GM18505 (cell line): ENCODE measurements around the gene COL25A1.
"Not testable (repeated sequence)": the region's sequence is repeated elsewhere in the genome, so short reads cannot be mapped to it uniquely, and the experiment has no call there.

ENCODE experiments used
- ATAC-seq: cut with Tn5 transposase; IDR thresholded peaks from one replicate; pipeline ENCODE4 v1.9.1; 2021; ENCODE audit not compliant: unreplicated experiment
- POLR2A ChIP-seq: IDR thresholded peaks from 4 replicates; pipeline ENCODE4 v1.6.1; 2011; ENCODE audit warnings: borderline replicate concordance; ENCODE audit not compliant: insufficient read depth, insufficient read length; ENCODE audit errors: extremely low read depth

COL25A1 gene

GRCh38 chr4:109134921-109135320 is 167.5 kb downstream of the COL25A1 start:
- no peak for TF ChIP-seq POLR2A
- ATAC-seq, result no peak

- no peak for ATAC-seq
- no peak for TF ChIP-seq POLR2A
Measured at GRCh38 chr4:109134268-109134667, 168.2 kb downstream of the COL25A1 start.

- ATAC-seq, result no peak
- TF ChIP-seq POLR2A, result no peak
Measured at GRCh38 chr4:109131559-109131958, 170.9 kb downstream of the COL25A1 start.

GRCh38 chr4:109128589-109128988 is 173.9 kb downstream of the COL25A1 start:
- no peak for ATAC-seq
- TF ChIP-seq POLR2A, result no peak

- no peak for ATAC-seq
- no peak for TF ChIP-seq POLR2A
Measured at GRCh38 chr4:109127866-109128265, 174.6 kb downstream of the COL25A1 start.

- no peak for TF ChIP-seq POLR2A
- ATAC-seq, result no peak
Measured at GRCh38 chr4:109126856-109127255, 175.6 kb downstream of the COL25A1 start.

GRCh38 chr4:109125084-109125483 is 177.4 kb downstream of the COL25A1 start:
- TF ChIP-seq POLR2A, result no peak
- no peak for ATAC-seq

- no peak for ATAC-seq
Measured at GRCh38 chr4:109123951-109124350, 178.5 kb downstream of the COL25A1 start.

GRCh38 chr4:109121561-109121960 is 180.9 kb downstream of the COL25A1 start:
- ATAC-seq, result no peak

More at GRCh38 chr4:109123951-109124350, 178.5 kb downstream of the COL25A1 start:
- no peak for TF ChIP-seq POLR2A

GRCh38 chr4:109119852-109120251 is 182.6 kb downstream of the COL25A1 start:
- ATAC-seq, result no peak
- TF ChIP-seq POLR2A, result no peak

More at GRCh38 chr4:109121561-109121960, 180.9 kb downstream of the COL25A1 start:
- TF ChIP-seq POLR2A, result no peak

GRCh38 chr4:109118635-109119034 is 183.8 kb downstream of the COL25A1 start:
- no peak for ATAC-seq
- no peak for TF ChIP-seq POLR2A

GRCh38 chr4:109114501-109114900 is 188.0 kb downstream of the COL25A1 start:
- no peak for TF ChIP-seq POLR2A
- no peak for ATAC-seq

GRCh38 chr4:109113521-109113920 is 188.9 kb downstream of the COL25A1 start:
- TF ChIP-seq POLR2A, result no peak
- ATAC-seq, result no peak

- no peak for ATAC-seq
- TF ChIP-seq POLR2A, result no peak
Measured at GRCh38 chr4:109111031-109111430, 191.4 kb downstream of the COL25A1 start.

- not testable (repeated sequence) for ATAC-seq
Measured at GRCh38 chr4:109108215-109108614, 194.2 kb downstream of the COL25A1 start.
